Activated naive CD4-positive, alpha-beta T cell treated with anti-CD3 and anti-CD28 coated beads, Interleukin-2, amount 50 U/mL, for 16 hours (primary cell): ENCODE data around the gene COTL1.

Source experiments
- DNase-seq: peaks from one replicate; pipeline ENCODE4 v3.0.0-alpha.2; 2020

COTL1 gene, protein sequence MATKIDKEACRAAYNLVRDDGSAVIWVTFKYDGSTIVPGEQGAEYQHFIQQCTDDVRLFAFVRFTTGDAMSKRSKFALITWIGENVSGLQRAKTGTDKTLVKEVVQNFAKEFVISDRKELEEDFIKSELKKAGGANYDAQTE

DNA sequence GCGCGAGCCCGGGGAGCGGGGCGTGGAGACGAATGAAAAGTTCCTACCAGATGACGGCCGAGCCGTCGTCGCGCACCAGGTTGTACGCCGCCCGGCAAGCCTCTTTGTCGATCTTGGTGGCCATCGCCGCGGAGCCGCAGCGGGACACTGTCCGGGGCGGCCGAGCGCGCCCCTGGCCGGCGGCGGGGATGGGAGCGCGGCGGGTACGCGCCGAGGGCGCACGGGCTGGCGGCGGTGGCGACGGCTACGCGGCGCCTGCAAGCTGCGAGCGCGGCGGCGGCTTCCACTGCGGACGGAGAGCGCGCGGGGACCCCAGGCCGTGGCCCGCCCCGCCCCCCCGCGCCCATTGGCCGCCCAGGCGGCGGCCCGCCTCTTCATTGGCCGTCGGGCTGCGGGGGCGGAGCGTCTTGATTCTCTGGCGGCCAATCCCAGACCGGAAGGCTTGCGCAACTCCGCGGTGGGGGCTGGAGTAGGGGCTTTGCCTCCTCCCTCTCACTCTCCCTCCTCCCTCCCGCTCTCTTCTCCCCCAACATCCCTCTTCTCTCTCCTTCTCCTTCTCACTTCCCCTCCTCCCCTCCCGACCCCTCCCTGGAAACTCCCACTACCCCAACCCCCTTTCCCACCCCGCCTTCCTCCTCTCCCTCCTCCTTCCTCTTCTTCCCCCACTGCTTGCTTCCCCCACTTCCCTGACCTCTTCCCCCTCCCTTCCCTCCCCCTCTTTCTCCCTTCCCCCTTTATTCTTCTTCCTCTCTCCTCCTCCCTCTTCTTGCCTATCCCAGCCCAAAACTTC is at the start of gene COTL1:
TSS of gene COTL1 (minus strand) at position 288 of the 790 bp plus-strand sequence. CDS start at position 124, 164 bp downstream.
- DNase-seq: peak; percentile 96

DNA sequence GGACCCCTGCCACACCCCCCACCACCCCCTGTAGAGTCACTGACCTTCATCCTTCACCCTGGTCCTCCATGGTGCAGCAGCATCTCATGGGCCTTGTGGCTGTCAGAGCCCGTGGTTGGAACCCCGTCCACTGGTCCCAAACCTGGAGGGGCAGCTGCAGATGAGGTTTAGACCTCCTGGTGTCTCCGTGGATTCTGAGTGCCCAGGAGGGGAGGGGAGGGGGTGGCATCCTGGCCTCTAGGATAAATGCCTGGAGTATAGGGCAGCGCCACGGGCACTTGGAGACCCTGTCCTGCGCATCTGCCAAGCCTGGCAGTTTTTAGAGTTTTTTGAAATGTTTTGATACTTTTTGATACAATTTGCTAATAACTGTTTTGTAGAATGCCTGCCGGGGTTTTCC is 48.0 kb upstream of the COTL1 start:
- DNase-seq: no peak

DNA sequence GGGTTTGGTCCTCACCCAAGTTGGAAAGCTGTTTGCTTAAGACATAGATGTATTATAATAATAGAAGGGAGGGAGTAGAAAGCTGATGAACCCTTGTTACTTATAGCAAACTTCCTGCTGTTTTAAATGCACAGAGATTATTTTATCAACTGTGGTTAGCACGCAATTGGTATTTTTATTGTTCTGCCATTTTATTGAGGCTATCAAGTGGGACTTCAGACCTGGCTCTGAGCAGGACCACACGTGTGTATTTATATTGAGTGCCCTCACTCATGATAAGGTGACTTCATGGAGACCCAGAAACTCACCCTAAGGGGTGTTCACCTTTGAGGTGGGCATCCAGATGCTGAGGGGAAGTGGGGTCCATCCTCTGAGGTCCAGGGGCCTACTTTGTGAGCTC is 47.5 kb upstream of the COTL1 start:
- no peak for DNase-seq

DNA sequence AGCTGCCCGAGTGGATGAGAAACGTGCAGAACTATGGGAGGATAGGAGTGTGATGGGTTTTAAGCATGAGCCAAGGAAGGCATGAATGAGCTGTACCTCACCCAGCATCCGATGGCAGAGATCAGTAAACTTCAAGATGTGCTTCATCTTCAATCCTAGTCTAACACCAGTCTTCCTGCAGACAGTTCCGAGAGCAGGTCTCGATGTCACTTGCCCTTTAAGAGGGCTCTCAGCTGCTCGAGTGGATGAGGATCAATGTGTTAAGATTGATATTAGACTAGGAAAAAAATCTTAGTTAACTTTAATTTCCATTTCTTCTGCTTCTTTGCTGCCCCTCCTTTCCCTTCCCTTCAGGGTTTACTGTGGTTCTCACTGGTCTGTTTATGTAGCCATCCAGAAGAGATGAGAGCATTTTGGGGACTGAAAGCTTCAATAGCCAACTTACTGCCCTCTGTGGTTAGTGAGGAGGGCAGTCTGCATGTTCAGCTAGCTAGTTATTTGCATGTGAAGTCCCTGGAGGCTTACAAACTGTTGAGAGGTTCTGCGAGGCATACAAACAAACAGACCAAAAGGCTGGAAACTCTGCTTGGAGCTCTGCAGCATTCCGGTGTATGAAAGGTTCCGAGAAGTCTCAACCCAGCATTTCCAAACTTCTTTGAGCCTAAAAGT is 45.7 kb upstream of the COTL1 start:
- DNase-seq: no peak

DNA sequence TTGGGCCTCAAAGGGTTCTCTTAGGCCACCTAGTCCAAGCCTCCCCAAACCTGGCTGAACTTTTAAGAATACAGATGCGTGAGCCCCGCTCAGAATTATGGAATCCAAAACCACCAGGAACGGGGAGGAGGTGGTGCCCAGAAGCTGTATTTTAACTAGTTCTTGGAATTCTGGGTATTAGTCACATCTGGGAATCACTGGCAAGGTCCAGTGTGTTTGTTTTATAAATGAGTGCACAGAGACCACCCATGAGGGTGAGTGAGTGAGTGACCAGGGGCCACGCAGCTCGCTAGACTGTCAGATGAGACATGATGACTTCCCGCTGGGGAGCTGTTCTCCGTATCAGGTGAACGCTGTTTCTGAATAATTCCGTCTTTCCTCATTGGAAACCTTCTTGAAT is 44.6 kb upstream of the COTL1 start:
- DNase-seq: no peak

DNA sequence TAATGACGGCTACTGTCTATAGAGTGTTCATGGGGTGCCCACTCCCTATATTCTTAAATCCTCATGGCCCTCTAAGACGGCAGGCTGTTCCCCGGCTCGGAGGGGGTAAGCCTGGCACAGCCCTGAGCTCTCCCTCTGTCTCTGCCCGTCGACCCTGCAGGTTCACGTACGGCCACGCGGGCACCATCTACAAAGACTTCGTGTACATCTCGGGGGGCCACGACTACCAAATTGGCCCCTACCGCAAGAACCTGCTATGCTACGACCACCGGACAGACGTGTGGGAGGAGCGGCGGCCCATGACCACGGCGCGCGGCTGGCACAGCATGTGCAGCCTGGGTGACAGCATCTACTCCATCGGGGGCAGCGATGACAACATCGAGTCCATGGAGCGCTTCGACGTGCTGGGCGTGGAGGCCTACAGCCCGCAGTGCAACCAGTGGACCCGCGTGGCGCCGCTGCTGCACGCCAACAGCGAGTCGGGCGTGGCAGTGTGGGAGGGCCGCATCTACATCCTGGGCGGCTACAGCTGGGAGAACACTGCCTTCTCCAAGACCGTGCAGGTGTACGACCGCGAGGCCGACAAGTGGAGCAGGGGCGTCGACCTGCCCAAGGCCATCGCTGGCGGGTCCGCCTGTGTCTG is 43.7 kb upstream of the COTL1 start:
- DNase-seq: no peak

DNA sequence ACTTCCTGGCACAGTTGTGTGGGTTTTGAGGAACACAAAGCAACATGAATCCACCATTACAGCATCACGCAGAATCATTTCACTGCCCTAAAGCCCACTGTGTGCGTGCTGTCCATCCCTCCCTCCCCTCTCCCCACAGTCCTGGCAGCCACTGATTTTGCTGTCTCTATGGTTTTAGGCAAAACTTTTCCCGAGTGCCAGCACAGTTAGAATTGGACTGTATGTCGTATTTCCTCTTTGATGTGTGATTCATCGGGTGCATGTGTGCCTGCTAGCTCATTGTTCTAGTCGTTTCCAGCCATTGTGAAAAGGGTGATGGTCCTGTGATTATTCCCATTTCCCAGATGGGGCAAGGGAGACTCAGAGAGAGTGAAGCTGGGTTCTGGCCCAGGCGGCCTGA is 43.1 kb upstream of the COTL1 start:
- no peak for DNase-seq

DNA sequence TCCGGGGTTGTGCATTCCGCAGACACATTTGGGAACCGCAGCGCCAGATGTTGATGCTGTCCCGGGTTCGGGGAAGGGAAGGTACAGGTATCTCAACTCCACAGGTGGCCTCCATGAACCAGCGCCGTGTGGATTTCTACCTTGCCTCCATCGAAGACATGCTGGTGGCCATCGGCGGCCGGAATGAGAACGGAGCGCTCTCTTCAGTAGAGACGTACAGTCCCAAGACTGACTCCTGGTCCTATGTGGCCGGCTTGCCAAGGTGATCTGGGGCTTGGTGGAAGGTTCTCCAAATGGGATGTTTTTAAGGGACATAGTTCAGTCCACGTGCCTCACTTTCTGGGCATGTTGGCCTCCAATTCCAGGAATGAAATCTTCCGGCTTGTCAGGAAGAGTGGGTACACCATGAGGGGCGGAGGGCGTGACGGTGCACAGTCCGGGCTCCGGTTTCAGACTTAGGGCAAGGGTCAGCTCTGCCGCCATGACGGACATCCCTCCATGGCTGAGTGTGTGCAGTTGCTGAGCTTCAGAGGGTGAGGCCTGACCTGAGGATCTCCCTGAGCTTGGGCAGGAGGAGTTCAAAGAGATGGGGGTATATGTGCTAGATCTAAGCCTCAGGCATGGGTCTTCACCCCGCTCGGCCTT is 41.9 kb upstream of the COTL1 start:
- no peak for DNase-seq

DNA sequence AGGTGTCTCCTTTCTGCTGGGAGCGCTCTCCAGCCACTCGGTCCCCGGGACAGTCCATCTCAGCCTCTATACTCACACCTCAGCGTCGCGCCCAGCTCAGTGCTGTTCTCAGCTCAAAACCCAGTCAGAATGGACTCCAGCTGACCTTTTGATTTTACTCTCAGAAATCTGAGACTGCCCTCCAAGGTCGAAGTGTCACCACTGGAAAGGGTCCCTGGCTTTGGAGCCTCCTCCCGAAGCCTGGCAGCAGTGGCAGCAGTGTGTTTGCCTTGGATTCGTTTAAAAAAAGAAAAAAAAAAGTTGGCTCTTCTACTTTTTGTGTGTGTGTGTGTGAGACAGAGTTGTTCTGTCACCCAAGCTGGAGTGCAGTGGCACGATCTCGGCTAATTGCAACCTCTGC is 40.8 kb upstream of the COTL1 start:
- DNase-seq: no peak

DNA sequence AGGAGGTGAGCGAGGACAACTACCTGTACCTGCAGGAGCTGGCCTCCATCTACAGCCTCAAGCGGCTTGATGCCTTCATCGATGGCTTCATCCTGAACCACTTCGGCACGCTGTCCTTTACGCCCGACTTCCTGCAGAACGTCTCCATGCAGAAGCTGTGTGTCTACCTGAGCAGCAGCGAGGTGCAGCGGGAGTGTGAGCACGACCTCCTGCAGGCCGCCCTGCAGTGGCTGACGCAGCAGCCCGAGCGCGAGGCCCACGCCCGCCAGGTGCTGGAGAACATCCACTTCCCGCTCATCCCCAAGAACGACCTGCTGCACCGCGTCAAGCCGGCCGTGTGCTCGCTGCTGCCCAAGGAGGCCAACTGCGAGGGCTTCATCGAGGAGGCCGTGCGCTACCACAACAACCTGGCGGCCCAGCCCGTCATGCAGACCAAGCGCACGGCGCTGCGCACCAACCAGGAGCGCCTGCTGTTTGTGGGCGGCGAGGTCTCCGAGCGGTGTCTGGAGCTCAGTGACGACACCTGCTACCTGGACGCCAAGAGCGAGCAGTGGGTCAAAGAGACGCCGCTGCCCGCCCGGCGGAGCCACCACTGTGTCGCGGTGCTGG is 39.5 kb upstream of the COTL1 start:
- DNase-seq: no peak

DNA sequence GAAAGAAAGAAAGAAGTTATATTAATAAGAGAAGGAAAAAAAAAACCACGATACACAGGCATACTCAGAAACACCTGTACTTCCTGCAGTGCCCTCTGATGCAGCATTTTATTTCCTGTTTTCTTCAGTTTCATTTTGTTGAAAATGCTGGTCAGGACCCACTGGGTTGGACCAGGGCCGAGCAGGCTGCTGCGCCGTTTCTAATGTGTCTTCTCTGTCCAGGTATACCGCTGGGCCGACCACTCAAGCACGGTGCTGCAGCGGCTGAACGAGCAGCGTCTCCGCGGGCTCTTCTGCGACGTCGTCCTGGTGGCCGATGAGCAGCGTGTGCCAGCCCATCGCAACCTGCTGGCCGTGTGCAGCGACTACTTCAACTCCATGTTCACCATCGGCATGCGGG is 38.8 kb upstream of the COTL1 start:
- no peak for DNase-seq

DNA sequence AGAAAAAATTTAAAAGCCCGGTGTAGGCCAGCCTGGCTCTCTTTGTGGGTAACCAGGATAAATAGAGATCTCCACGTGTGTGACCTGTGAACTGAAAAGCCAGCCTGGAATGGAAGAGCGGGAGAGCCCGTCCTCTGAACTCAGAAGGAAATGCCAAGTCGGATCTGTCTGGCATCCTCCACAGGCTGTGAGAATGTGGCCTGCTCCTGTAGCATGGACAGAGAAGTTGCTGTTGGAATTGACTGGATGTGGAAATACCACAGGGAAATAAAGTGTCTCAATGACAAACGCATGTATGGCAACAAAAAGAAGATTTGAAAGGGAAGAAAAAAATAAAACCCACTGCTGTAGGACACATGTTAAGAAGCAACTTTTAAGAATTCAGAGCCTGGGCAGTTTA is 37.1 kb upstream of the COTL1 start:
- DNase-seq: no peak

DNA sequence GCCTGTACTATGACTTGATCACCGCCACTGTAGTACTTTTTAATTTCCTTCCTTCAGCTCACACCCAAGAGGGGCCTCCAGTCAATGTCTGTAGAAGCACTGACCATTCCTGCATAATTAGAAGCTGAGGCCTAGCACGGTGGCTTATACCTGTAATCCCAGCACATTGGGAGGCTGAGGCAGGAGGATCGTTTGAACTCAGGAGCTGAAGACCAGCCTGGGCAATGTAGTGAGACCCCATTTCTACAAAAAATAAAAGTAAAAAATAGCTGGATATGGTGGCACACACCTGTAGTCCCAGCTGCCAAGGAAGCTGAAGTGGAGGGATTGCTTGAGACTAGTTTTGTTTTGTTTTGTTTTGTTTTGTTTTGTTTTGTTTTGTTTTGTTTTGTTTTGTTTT is 36.4 kb upstream of the COTL1 start:
- no peak for DNase-seq

DNA sequence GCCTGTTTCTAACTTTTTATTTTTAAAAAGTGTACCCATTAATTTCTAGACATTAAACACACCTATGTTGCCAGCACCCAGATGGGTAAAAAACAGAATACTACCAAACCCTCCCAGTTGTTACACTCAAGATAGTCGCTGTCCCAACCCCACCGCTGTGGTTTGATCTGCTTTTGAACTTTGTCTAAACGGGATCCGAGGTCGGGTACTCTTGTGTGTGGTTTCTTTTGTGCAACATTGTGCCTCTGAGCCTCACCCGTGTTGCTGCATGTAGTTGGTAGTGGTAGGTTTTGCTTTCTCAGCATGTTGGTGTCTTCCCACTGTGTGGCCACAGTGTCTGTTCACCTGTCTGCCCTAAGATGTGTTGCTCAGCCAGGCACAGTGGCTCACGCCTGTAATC is 34.7 kb upstream of the COTL1 start:
- DNase-seq: no peak

DNA sequence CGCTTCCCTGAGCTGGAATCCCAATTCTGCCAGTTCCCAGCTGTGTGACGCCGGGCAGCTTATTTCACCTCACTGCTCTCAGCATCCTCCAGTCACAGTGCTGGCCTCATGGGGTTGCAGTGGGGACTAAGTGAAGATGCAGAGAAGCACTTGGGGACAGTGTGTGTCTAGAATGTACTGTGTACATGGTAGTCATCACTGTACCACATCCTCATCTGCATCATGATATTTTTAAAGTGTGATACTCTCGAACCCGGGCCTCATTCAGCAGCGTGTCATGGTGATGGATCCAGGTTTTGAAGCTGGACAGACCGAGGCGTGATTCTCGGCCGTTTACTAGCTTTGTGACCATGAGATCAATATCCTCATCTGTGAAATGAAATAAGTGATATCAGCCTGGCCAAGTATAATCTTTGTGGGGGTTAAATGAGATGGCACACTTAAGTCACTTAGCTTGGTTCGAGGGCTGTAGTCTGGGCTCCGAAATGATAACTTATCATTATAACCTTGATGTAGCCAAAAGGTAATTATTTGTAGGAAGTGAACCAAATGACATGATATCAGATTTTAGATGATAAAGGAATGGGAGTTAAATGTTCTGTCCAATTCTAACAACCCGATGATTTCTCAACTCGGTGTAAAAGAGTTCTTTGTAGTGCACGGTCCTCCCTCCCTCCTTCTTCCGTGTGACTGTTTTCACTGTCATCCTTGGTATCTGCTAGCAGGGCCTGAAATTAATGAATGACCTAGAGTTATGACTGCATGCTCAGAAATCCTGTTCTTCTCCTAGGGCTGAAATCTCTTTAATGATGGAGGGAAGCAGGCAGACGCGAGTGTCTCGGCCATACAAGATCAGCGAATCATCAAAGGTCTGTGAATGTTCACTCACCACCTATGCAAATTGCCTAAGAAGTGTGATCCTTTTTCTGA is 32.4 kb upstream of the COTL1 start:
- DNase-seq: no peak

DNA sequence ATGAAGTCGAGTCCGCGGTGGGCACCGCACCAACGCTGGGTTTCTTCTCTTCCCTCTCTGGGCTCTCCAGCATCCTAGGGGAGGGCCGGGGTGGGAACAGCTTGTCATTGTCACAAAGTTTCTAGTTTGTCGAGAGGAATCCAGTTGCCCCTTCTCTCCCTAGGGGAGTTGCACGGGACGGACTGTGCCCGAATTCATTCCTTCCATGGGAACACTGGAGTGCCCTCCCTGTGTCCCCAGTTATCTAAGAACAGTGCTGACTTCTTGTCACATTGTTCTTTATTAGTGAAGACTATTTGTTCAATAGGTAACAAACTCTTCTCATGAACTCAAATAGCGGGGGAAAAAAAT is 31.6 kb upstream of the COTL1 start:
- DNase-seq: no peak

DNA sequence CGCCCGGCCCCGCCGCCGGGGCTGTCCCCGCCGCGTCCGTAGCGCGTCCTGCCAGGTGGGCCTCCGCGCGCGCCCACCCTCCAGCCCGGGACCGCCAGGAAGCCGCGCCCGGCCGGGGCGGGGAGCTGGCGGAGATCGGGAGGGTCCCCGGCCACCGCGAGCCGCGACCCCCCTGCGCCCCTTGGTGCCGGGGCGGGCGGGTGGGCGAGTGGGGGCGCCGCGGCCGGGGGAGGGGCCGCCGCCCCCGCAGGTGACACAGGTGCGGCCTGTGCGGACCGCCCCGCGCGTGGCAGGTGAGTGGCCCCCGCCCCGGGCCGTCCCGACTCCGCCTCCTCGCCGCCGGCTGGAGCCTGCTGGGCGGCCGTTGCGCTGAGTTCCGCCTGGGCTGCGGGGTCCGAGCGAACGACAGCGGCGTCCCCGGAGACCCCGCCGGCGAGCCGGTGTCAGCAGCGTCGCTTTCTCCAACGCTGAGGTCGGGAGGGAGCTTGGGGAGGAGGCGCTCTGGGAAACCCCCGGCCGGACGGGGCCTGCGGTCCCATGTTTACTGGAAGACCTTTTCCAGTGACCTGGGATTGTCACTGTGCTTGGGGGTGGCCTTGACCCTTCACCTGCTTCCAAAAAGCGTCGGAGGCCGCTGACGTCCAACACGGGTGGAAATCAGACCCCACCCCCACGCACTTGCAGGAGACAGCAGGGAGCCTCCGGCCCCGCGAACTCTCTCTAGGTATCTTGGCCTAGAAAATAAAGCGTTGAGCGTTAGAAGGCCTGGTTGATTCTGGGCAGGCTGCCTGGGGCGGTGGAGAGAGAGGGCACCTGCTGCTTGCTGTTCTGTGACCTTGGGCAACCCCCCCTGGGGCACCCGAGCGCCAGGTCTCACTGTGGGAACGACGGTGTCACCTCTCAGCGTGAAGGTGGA is 31.0 kb upstream of the COTL1 start:
- DNase-seq: peak; percentile 49

DNA sequence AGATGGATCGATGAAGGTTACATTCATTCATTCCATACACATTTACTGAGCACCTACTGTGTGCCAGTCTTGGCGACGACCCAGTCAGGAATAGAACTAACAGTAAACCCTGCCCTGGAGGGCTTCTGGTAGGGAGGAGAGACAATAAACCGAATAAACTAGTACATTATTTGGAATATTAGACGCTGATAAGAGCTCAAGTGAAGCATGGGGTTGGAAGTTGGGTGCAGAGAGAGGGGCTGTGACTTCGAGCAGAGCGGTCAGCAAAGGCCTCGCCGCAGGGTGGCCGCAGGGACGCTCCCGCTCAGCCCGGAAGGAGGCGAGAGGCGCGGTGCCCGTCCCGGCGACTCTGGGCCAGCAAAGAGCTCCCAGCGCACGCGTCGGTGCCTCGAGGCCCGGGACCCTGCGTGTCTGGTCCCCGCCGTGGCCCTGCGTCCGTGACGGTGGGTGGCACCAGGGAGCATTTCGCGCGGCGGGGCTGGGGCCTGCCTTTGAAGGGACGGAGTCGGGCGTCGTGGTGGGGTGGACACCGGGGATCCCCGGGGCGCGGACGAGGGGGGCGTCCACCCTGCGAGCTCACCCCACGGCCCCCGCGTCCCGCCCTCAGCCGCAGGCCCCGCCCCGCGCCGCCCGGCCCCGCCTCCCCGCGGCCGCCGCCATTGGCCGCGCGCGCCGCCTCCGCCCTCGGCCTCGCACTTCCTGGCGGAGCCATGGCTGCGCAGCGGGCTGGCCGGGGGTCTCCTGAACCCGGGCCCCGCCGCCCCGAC is 30.1 kb upstream of the COTL1 start, which contains the start of gene KLHL36:
TSS of gene KLHL36 (plus strand) at position 684 of the 767 bp plus-strand sequence. CDS start 2,357 bp downstream, outside the sequence.
- peak; percentile 77 for DNase-seq

DNA sequence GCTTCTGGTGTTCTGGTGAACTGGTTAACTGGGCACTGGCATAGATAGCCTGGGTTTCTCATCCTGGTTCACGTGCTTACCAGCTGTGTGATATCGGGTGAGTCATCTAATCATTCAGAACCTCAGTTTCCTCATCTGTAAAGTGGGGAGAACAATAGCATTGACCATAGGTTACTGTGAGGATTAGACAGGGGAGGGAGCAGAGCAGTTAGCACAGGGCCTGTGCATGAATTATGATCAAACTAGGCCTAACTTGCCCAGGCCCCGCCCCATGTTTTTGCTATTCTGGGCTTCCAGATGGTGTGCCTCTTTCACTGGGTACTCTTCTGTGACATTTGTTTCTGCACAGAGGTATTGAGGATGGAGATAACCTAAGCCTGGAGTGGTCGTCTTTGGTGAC is 25.8 kb upstream of the COTL1 start:
- no peak for DNase-seq

DNA sequence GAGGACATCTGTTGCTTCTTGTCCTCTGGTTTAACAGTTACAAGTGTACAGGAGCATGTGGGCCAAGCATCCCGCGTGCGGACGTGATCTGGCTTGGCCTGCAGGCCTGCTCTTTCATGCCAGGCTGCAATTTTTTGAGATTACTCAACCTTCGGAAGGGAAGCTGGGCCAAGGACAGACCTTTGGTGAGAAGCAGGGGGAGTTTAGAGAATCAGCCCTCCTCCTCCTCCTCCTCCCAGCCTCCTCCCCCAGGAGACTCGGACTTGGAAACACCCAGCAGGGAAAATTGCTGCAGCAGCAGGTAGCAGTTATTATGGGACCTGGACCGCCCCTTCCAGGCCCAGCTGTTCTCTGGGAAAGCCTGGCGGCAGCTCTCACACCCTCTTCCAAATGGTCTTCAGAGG is 25.3 kb upstream of the COTL1 start:
- no peak for DNase-seq
